H9 (cell line): ENCODE results near the gene PSMG2. TPM values are rescaled to one million over a fixed set of nuclear protein-coding genes. Genes with fewer than 3 reads are reported as not detected.

Experiments
- DNase-seq: peaks from one replicate; pipeline ENCODE4 v3.0.0-alpha.2; 2017
- H2AFZ ChIP-seq: one replicate; pipeline ENCODE4 v1.6.1; 2013; ENCODE audit warnings: mild to moderate bottlenecking, low read length, control low read depth, moderate library complexity
- H2AK5ac ChIP-seq: 2 replicates; pipeline ENCODE4 v1.6.1; 2013; ENCODE audit warnings: low read length, control low read depth, mixed read lengths; ENCODE audit not compliant: insufficient read length
- H2BK120ac ChIP-seq: one replicate; pipeline ENCODE4 v1.6.1; 2013; ENCODE audit warnings: low read depth, mild to moderate bottlenecking, low read length, control low read depth, inconsistent platforms; ENCODE audit not compliant: poor library complexity, severe bottlenecking
- H2BK12ac ChIP-seq: 2 replicates; pipeline ENCODE4 v1.6.1; 2013; ENCODE audit warnings: low read length, control low read depth, mixed read lengths, low read depth; ENCODE audit not compliant: insufficient read length
- H2BK15ac ChIP-seq: 2 replicates; pipeline ENCODE4 v1.6.1; 2013; ENCODE audit warnings: low read depth, low read length, control low read depth
- H2BK20ac ChIP-seq: one replicate; pipeline ENCODE4 v1.6.1; 2013; ENCODE audit warnings: low read depth, mild to moderate bottlenecking, low read length, control low read depth, inconsistent platforms; ENCODE audit not compliant: poor library complexity, severe bottlenecking
- H2BK5ac ChIP-seq: 2 replicates; pipeline ENCODE4 v1.6.1; 2013; ENCODE audit warnings: low read length, control low read depth, mixed read lengths; ENCODE audit not compliant: insufficient read length
- H3K14ac ChIP-seq: 2 replicates; pipeline ENCODE4 v1.6.1; 2013; ENCODE audit warnings: low read length, control low read depth; ENCODE audit not compliant: insufficient read depth
- H3K18ac ChIP-seq: 2 replicates; pipeline ENCODE4 v1.6.1; 2013; ENCODE audit warnings: low read depth, mild to moderate bottlenecking, mixed read lengths, low read length, control low read depth; ENCODE audit not compliant: insufficient read length
- H3K23ac ChIP-seq: 2 replicates; pipeline ENCODE4 v1.6.1; 2013; ENCODE audit warnings: low read length, control low read depth, mixed read lengths, low read depth; ENCODE audit not compliant: insufficient read length
- H3K23me2 ChIP-seq: 2 replicates; pipeline ENCODE4 v1.6.1; 2013; ENCODE audit warnings: low read depth, mild to moderate bottlenecking, mixed read lengths, low read length, control low read depth; ENCODE audit not compliant: insufficient read length, poor library complexity, severe bottlenecking
- H3K27ac ChIP-seq: 2 replicates; pipeline ENCODE4 v1.5.1; 2013; ENCODE audit warnings: low read length, control low read depth, mixed read lengths, low read depth; ENCODE audit not compliant: insufficient read length
- H3K27me3 ChIP-seq: 2 replicates; pipeline ENCODE4 v1.6.1; 2013; ENCODE audit warnings: low read length, control low read depth, inconsistent platforms; ENCODE audit not compliant: insufficient read depth
- H3K4ac ChIP-seq: 2 replicates; pipeline ENCODE4 v1.6.1; 2013; ENCODE audit warnings: low read depth, mild to moderate bottlenecking, control low read depth, inconsistent platforms, low read length, moderate library complexity
- H3K4me1 ChIP-seq: 2 replicates; pipeline ENCODE4 v1.6.1; 2013; ENCODE audit warnings: low read length, control low read depth, inconsistent platforms; ENCODE audit not compliant: insufficient read depth
- H3K4me2 ChIP-seq: 2 replicates; pipeline ENCODE4 v1.6.1; 2013; ENCODE audit warnings: low read length, control low read depth, mixed read lengths; ENCODE audit not compliant: insufficient read length, insufficient read depth
- H3K56ac ChIP-seq: 2 replicates; pipeline ENCODE4 v1.6.1; 2013; ENCODE audit warnings: low read depth, mild to moderate bottlenecking, mixed read lengths, low read length, control low read depth; ENCODE audit not compliant: insufficient read length
- H3K79me1 ChIP-seq: 2 replicates; pipeline ENCODE4 v1.6.1; 2013; ENCODE audit warnings: low read depth, mild to moderate bottlenecking, moderate library complexity, low read length, control low read depth, inconsistent platforms; ENCODE audit not compliant: insufficient read depth, poor library complexity, severe bottlenecking
- H3K79me2 ChIP-seq: 2 replicates; pipeline ENCODE4 v1.6.1; 2013; ENCODE audit warnings: low read length, control low read depth, inconsistent platforms; ENCODE audit not compliant: insufficient read depth
- H3K9ac ChIP-seq: 2 replicates; pipeline ENCODE4 v1.6.1; 2013; ENCODE audit warnings: low read length, control low read depth, mixed read lengths; ENCODE audit not compliant: insufficient read length; ENCODE audit errors: extremely low read depth
- H3K9me3 ChIP-seq: one replicate; pipeline ENCODE4 v1.6.1; 2013; ENCODE audit warnings: low read depth, low read length, inconsistent platforms; ENCODE audit not compliant: control insufficient read depth
- H3T11ph ChIP-seq: one replicate; pipeline ENCODE4 v1.6.1; 2013; ENCODE audit warnings: mild to moderate bottlenecking, low read length, control low read depth, inconsistent platforms
- H4K20me1 ChIP-seq: one replicate; pipeline ENCODE4 v1.6.1; 2013; ENCODE audit not compliant: control insufficient read depth, insufficient read length, insufficient read depth
- H4K5ac ChIP-seq: 2 replicates; pipeline ENCODE4 v1.6.1; 2013; ENCODE audit warnings: low read depth, mild to moderate bottlenecking, mixed read lengths, low read length, control low read depth; ENCODE audit not compliant: insufficient read length
- H4K8ac ChIP-seq: replicated peaks from 2 replicates; pipeline ENCODE4 v1.6.1; 2013; ENCODE audit warnings: low read length, control low read depth, mixed read lengths, low read depth; ENCODE audit not compliant: insufficient read length
- H4K91ac ChIP-seq: 2 replicates; pipeline ENCODE4 v1.6.1; 2013; ENCODE audit warnings: low read depth, mild to moderate bottlenecking, moderate library complexity, mixed read lengths, low read length, control low read depth; ENCODE audit not compliant: insufficient read length
- H3K27ac Mint-ChIP-seq, 3 experiments: 2 replicates in 2 of 3; 3 replicates in 1 of 3; pipeline ENCODE4 v1.8.0; 2020 to 2021; ENCODE audit warnings: mixed read lengths in 3 of 3, mild to moderate bottlenecking in 1 of 3, moderate library complexity in 1 of 3
- H3K27me3 Mint-ChIP-seq: 2 replicates; pipeline ENCODE4 v1.8.0; 2021; ENCODE audit warnings: low read depth, mild to moderate bottlenecking, moderate library complexity, mixed read lengths
- H3K36me3 Mint-ChIP-seq, 3 experiments: 2 replicates in 2 of 3; 3 replicates in 1 of 3; pipeline ENCODE4 v1.8.0; 2020 to 2021; ENCODE audit warnings: low read depth in 3 of 3, mixed read lengths in 3 of 3; ENCODE audit not compliant: insufficient read depth in 1 of 3
- H3K4me1 Mint-ChIP-seq, 2 experiments: 2 replicates each; pipeline ENCODE4 v1.8.0; 2020; ENCODE audit warnings: mixed read lengths in 2 of 2
- H3K4me3 Mint-ChIP-seq, 2 experiments: 2 replicates in 1 of 2; 3 replicates in 1 of 2; pipeline ENCODE4 v1.8.0; 2020 to 2021; ENCODE audit warnings: mild to moderate bottlenecking in 2 of 2, mixed read lengths in 2 of 2, moderate library complexity in 1 of 2
- H3K9me3 Mint-ChIP-seq, 2 experiments: 2 replicates in 1 of 2; 3 replicates in 1 of 2; pipeline ENCODE4 v1.8.0; 2020; ENCODE audit warnings: mild to moderate bottlenecking in 2 of 2, mixed read lengths in 2 of 2, moderate library complexity in 1 of 2
- CTCF ChIP-seq: fragments of 200-600 bp; sonication (generic); conservative IDR thresholded peaks from 3 replicates; pipeline ENCODE4 v1.8.0; 2021; ENCODE audit warnings: antibody characterized with exemption, mild to moderate bottlenecking
- WGBS: extraction: QIAGEN DNeasy Blood & Tissue Kit; methylation state at CpG from one replicate; pipeline ENCODE4 v1.1.7; 2013; ENCODE audit warnings: missing lambda C conversion rate, low lambda C conversion rate, mixed read lengths; ENCODE audit not compliant: insufficient read length; ENCODE audit errors: extremely low coverage; 5-methylcytosine and 5-hydroxymethylcytosine counted together
- total RNA-seq: library from RNA; stranded (reverse); gene quantifications from 2 replicates; pipeline ENCODE4 v1.2.1, GENCODE V29; 2021

PSMG2 gene
- total RNA-seq, 1 experiment from 2014 or later: 72.2 TPM

- Histone ChIP-seq H3K18ac (no peak overlapping the region), H2BK5ac (no peak overlapping the region), H3K27ac (no peak overlapping the region), H2AFZ (no peak overlapping the region), H3K23ac (no peak overlapping the region), H2BK15ac (no peak overlapping the region), H3K4me1 (no peaks in the 10 kb centered on the region; the same call in 1 of the 2 replicates), H3K56ac (no peak overlapping the region), H3K27me3 (no peaks in the 10 kb centered on the region), H3K4ac (no peak overlapping the region), H3K9ac (no peak overlapping the region), H3K4me2 (no peak overlapping the region), H2AK5ac (no peak overlapping the region), H3K79me1 (no peaks in the 10 kb centered on the region), H3T11ph (no peak overlapping the region), H3K23me2 (peaks cover 7% of the 10 kb centered on the region), H4K8ac (no peak overlapping the region), H4K91ac (no peak overlapping the region), H3K79me2 (peaks cover 22% of the 10 kb centered on the region; the same call in 1 of the 2 replicates), H3K14ac (no peak overlapping the region), H3K9me3 (no peaks in the 10 kb centered on the region), H4K20me1 (no peaks in the 10 kb centered on the region), H2BK12ac (no peak overlapping the region), H2BK120ac (no peak overlapping the region), H2BK20ac (no peak overlapping the region), H4K5ac (no peak overlapping the region)
- Mint-ChIP-seq H3K4me3 (no peak overlapping the region), H3K27ac (no peak overlapping the region), H3K9me3 (peaks cover 3 to 4% of the 10 kb centered on the region in 2 experiments; a peak in 2 of 5 replicates), H3K36me3 (peaks cover 12 to 37% (median 32%) of the 10 kb centered on the region in 3 experiments; a peak in 6 of 7 replicates), H3K27me3 (no peaks in the 10 kb centered on the region), H3K4me1 (peaks cover 21 to 26% of the 10 kb centered on the region in 2 experiments)
- no peak for DNase-seq
- no CpG with 5 or more reads among the region's 2 CpGs for WGBS
- TF ChIP-seq CTCF: no peak
Observed at GRCh38 chr18:12699747-12700146, 3.1 kb upstream of the PSMG2 start.
